HUDEP-2 (cell line): ENCODE measurements around the gene GSE1.

ENCODE experiments used
- DNase-seq, 76 experiments: peaks; one replicate each; lab custom pipeline; 2025; ENCODE audit not compliant: unreplicated experiment in 76 of 76; lab: John Stamatoyannopoulos, UW

The GSE1 gene

DNA sequence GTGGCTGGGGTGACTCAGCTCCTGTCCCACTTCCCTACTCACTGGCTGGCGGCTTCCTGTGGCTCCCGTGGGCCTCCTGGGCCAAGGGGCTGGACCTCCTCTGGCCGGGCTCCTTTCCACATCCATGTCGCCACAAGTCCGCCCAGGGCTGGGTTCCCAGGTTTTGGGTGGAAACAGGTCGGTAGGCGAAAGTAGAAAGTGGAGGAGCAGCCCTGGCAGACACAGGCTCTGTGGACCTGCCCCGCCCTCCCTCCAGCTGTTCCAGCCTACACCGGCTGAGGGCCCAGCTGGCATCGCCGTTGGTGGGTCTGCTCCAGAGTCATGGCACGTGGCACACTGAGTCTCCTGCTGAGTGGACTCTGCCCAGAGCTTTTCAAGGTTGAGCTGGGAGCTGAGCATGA, 28.7 kb downstream of the GSE1 start:
- no peak for DNase-seq

GRCh38 chr16:85642762-85643358, 29.7 kb downstream of the GSE1 start:
- DNase-seq: no peak

DNA sequence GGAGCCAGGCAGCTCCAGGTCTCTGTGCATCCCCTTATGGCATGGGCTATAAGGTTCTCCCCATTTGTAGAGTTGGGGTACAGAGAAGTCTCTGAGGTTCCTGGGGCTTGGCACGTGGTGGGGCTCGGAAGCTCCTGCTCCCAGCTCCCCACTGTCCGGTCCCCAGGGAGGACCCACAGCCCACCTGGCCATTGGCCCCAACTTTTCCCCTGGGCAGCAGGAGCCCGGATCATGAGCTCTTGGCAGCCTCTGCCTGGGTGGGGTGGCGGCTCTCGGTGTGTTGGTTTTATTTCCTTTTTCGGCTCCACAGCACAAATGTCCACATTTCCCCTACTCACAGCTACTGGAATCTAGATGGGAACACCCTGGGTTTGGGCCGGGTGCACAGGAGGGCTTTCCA, 30.5 kb downstream of the GSE1 start:
- DNase-seq: no peak

DNA sequence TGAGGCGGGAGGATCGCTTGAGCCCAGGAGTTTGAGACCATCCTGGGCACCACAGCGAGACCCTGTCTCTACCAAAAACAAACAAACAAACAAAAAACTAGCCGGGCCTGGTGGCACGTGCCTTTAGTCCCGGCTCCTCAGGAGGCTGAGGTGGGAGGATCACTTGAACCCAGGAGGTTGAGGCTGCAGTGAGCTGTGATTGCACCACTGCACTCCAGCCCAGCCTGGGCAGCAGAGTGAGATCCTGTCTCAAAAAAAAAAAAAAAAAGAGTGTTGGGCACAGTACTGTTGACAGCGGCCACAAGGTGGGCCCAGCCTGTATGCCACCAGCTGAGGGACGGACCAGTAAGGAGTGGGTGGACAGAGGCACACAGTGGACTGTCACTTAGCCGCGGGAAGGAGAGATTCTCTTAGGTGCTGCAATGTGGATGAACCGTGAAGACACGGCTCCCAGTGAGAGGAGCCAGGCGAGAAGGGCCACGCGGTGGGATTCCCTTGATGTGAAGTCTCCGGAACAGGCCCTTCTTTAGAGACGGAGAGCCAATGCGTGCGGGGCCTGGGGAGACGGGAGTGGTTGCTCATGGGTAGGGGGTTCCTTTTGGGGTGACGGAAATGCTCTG, 31.1 kb downstream of the GSE1 start:
- no peak for DNase-seq

DNA sequence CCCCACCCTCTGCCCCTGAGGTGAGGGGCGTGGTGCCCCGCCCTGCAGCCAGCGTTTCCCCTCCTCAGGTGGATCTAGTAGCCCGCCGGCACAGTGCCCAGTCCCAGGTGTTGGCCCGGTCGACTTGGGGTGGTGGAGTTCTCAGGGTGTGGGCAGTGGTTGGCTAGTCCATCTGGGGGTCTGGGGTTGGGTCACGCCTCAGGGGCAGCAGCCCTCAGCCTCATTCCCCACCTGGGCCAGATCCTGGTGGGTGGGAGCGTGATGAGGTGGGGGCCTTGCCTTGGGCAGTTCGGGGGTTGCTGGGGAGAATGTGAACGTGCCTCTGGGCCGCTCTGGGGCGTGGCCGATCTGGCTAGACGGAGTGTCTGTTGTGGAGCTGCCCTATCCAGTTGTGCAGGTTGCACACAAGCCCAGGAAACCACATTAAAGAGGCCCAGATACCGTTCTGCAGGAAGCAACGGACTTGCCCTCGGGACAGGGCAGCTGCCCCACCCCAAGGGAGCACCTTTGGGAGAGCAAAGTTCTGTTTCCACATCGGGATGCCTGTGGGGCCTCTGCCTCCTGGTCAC, 32.0 kb downstream of the GSE1 start:
- DNase-seq: peak in 3 of 76 experiments; percentile 4 to 14 (median 8)

DNA sequence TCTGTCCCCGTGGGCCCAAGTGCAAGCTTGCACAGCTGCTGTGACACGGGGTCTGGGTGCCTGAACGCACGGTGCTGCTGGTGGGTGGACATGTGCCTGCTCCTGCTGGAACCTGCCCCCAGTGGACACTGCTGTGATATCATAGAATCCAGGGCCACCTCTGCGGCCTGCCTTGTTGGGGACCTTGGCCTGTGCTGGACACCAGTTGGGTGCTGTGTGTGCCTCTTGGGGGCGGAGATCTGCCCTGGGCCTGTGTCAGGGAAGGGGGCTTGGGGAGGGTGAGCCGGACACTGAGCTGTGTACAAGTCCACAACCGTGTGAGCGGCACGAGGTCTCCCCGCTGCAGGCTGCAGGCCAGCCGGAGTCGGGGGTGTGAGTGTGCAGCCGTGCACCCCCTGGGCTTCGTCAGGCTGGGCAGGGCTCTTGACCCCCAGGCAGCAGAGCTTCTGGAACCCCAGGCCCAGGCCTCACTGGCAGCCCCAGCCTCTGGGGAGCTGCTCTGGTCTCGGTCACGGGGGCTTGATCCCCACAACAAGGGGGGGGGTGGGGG, 33.3 kb downstream of the GSE1 start:
- no peak for DNase-seq

GRCh38 chr16:85646976-85647375, 33.9 kb downstream of the GSE1 start:
- DNase-seq: no peak

DNA sequence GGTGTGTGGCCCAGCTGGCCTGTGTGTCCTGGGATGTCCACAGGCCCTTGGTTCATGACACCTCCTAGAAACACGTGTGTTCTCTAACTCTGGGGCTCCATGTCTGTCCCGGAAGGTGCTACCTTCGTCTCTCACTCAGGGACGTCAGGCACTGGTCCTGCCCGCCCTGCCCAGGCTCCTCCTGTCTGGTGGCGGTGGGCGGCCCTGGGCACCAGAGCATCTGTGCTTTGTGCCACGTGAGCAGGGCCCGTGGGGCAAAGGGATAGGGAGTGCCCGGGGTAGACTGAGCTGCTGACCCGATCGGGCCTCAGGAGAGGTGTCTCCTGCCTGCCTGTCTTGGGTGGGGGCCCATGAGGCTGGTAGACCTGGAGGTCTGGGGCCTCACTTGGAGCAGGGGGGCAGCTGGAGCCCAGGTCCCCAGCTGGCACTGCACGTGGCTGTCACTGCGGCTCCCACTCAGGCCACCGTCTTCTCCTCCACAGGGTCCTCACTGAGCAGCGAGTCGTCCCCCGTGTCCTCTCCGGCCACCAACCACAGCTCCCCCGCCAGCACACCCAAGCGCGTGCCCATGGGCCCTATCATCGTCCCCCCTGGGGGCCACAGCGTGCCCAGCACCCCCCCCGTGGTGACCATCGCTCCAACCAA, 35.1 kb downstream of the GSE1 start:
- DNase-seq: no peak

GRCh38 chr16:85648805-85649204, 35.7 kb downstream of the GSE1 start:
- no peak for DNase-seq

GRCh38 chr16:85649411-85650134, 36.5 kb downstream of the GSE1 start:
- no peak for DNase-seq

DNA sequence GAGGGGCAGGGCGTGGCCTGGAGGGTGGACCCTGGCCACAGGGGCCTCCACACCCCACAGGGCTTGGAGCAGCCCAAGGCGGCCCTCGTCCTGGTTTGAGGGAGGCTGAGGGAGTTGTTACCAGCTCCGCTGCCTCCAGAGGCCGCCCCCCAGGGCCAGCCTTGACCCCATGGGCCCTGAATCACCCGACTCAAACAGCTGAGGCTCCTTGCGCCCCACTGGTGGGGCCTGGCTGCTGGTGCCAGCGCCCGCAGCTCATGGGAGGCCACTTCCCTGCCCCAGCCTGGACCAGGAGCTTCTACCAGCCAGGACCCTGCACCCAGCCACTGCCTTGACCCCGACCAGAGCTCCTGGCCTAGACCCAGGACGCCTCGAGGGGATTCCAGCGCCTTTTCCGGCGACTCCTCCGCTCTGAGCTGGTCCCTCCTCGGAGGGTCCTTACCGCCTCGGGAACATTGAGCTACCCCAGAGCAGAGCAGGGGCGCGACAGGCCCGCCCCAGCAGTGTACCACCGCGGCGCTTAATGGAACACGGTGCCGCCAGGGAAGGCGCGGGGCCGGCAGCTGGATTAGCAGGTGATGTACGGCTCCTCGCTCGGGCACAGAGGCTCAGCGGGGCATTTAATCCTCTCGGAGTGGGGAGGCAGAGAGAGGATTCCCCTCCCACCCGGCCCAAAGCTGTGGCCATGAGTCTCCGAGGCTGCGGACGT, 37.2 kb downstream of the GSE1 start:
- no peak for DNase-seq

- DNase-seq: no peak
Measured at GRCh38 chr16:85650844-85651628, 37.9 kb downstream of the GSE1 start.

DNA sequence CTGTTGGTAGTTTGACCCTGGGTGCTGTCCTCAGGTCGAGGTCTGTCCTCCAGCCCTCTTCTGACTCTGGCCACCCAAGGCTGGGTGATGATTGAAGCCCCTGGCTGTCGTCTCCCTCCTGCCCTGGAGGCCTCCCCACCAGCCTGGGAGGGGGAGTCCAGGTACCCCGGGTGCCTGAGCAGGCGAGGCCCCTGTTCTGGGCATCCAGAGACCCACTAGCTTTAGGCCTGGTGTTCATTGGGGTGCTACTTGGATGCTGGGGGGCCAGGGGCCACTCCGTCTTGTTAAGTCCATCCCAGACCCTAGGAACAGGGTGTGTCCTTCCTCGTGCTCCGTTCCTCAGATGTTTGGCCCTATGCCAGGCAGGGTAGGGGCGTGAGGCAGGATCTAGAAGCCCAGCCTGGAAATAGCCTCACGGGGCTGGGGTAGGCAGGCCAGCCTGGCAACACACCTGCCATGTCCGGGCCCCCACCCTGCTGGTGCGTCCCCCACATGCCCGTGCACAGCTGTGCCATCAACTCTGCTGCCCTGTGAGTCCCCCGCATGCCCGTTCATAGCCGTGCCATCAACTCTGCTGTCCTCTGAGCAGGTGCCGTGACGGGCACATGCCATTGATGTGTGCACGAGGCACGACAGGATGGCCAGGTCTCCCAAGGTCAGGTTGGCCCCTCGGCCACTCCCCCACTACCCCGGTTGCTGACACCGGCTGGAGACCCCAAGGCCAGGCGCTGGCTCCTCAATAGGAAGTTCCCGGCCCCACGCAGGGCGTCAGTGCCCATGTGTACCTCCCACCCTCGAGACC, 38.7 kb downstream of the GSE1 start:
- DNase-seq: peak in 5 of 76 experiments; percentile 7 to 14 (median 8)

DNA sequence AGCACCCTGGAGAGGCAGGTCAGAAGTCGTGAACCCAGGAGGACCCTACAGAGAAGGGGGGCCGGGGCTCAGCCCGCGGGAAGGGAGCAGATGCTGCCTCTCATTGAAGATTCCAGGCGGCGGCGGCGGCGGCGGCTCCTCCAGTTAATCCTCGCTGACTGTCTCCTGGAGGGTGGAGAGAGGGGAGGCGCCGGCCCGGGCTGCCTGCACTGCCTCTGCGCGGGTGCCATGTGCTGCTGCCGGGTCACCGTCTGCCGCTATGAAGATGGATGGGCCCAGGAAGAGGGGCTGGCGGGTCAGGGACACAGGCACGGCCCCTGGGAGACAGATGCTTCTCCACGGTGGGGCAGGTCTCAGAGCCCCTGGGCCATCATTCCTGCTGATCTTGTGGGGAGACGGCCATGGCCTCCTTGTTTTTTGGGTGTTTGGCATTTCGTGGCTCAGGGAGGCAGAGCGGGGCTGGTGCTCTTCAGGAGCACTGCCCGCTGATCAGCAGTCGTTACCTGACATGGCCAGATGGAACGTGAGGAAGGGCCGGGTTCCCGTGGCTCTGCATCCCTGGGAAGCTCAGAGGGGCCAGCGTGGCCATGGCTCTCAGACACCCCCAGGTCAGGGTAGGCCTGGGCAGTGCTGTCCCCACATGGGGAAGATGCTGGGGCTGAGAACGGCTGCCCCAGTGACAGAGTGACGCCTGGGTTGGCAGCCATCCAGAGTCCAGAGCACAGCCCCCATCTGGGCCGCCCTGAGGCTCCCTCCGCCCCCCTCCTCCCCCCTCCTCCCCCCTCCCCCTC, 39.5 kb downstream of the GSE1 start:
- peak in 51 of 76 experiments; percentile 3 to 70 (median 40) for DNase-seq

- no peak for DNase-seq
Measured at GRCh38 chr16:85653290-85653891, 40.3 kb downstream of the GSE1 start.

- DNase-seq: no peak
Measured at GRCh38 chr16:85654251-85655095, 41.4 kb downstream of the GSE1 start.
